Measurements from ENCODE around the gene NUBPL. TPM values are rescaled to one million over a fixed set of nuclear protein-coding genes. Genes with fewer than 3 reads are reported as not detected.

NUBPL gene
- polyA plus RNA-seq, 2 of the 4 experiments (the other 2 are of a cell fraction) = 7.6 to 14.1 TPM

DNA sequence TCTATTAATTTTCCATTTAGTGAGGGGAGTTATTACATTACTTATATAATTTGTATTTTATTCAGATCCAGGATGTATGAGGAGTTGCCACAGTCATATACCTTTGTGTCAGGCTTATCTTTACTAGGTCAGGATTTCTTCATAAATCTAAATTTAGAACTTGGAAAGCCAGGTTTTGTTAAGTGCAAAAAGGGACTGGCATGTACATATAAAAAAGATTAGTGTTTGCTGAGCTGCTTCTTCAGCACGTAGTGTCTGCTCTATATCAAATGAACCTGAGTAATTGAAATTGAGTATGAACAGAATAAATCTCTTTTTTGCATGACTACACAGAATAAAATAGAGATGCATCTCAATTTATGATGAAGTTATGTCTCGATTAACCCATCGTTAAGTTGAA is 157.4 kb downstream of the NUBPL start (continued):
- TF ChIP-seq ZSCAN20 (CRISPR knock-in tag; IDR thresholded peaks at IDR 0.05) (no peak), CBX8 (IDR thresholded peaks at IDR 0.05) (no peak), HOXB13 (CRISPR knock-in tag; IDR thresholded peaks at IDR 0.05; ENCODE audit: low read depth) (no peak), CBX2 (IDR thresholded peaks at IDR 0.05; ENCODE audit: borderline replicate concordance, low read depth) (no peak), KDM5A (IDR thresholded peaks at IDR 0.05) (no peak)
- TF ChIP-seq, protein P1, sequence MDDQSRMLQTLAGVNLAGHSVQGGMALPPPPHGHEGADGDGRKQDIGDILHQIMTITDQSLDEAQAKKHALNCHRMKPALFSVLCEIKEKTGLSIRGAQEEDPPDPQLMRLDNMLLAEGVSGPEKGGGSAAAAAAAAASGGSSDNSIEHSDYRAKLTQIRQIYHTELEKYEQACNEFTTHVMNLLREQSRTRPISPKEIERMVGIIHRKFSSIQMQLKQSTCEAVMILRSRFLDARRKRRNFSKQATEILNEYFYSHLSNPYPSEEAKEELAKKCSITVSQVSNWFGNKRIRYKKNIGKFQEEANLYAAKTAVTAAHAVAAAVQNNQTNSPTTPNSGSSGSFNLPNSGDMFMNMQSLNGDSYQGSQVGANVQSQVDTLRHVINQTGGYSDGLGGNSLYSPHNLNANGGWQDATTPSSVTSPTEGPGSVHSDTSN (IDR thresholded peaks at IDR 0.05) = no peak

DNA sequence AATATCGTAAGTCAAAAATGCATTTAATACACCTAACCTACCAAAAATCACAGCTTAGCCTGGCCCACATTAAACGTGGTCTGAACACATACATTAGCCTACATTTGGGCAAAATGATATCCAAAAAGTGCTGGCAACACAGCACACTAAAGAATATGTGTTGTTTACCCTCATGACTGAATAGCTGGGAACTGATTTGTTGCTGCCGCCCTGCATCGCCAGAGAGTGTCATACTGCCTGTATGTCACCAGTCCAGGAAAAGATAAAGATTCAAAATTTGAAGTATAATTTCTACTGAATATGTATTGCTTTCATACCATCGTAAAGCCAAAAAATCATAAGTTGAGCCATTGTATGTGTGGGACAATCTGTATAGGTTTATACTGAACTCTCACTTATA is 157.8 kb downstream of the NUBPL start:
- ChIA-PET CTCF (no interaction called here), POLR2A (no interaction called here)
- no peaks in the 10 kb centered on the region for H3K4me1 ChIP-seq
- no peak overlapping the region for H3K4me2 ChIP-seq
- DNase-seq (ENCODE audit: low read depth in 1 of 2, low spot score in 1 of 2) (no peak), ATAC-seq (no peak), FAIRE-seq (no peak)
- no peak overlapping the region for H3K27ac ChIP-seq
- TF ChIP-seq HDAC2 (IDR thresholded peaks at IDR 0.05) = no peak
- TF ChIP-seq RARB (CRISPR knock-in tag; IDR thresholded peaks at IDR 0.05) = no peak
- TF ChIP-seq ESRRA (IDR thresholded peaks at IDR 0.05; ENCODE audit: borderline replicate concordance, low read length) = no peak
- no peak for TF ChIP-seq POLR2A (IDR thresholded peaks at IDR 0.05; ENCODE audit: low read length)
- TF ChIP-seq FOSB (CRISPR knock-in tag; IDR thresholded peaks at IDR 0.05) = no peak
- no peak for TF ChIP-seq NFE2L2 (conservative IDR thresholded peaks at IDR 0.05; ENCODE audit: low read length)
- no peak for TF ChIP-seq ZNF302 (CRISPR knock-in tag; IDR thresholded peaks at IDR 0.05)
- TF ChIP-seq TFCP2L1 (CRISPR knock-in tag; IDR thresholded peaks at IDR 0.05) = no peak
- TF ChIP-seq, protein P2, sequence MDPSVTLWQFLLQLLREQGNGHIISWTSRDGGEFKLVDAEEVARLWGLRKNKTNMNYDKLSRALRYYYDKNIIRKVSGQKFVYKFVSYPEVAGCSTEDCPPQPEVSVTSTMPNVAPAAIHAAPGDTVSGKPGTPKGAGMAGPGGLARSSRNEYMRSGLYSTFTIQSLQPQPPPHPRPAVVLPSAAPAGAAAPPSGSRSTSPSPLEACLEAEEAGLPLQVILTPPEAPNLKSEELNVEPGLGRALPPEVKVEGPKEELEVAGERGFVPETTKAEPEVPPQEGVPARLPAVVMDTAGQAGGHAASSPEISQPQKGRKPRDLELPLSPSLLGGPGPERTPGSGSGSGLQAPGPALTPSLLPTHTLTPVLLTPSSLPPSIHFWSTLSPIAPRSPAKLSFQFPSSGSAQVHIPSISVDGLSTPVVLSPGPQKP (IDR thresholded peaks at IDR 0.05; ENCODE audit: low read depth, low read length) = no peak
- no peak overlapping the region for H3K4me3 ChIP-seq
- H3K9me3 ChIP-seq = no peaks in the 10 kb centered on the region
- 84% methylated on average over 5 of the region's 5 CpGs for WGBS (ENCODE audit: missing lambda C conversion rate)

DNA sequence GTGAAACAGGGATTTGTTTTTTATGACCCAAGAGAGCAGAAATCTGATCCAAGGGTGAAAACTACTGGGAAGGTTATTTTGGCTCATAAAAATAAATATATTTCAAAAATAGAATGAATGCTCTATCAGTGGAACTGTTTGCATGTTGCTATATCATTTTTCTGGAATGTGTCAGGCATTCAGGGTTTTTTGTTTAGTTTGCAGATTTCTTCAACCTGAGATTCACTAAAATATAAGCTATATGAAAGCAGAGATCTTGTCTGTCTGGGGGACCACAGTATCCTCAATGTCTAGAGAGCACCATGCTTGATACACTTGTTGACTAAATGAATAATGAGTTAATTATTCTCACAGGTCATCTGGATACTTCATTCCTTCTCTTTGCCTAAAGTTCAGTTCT is 165.1 kb downstream of the NUBPL start:
- Histone ChIP-seq H3K27ac (no peak overlapping the region), H3K4me1 (no peaks in the 10 kb centered on the region), H3K4me2 (no peak overlapping the region), H3K9me3 (peaks cover 4% of the 10 kb centered on the region; the same call in 1 of the 3 replicates), H3K4me3 (no peak overlapping the region)
- ChIA-PET POLR2A (no interaction called here), CTCF (interaction anchor here (1.0 kb wide), 1 partner anchor 10 kb away, joined by 3 read pairs; no protein-coding TSS in a partner anchor)
- no peak for ATAC-seq
- TF ChIP-seq MAFK (IDR thresholded peaks at IDR 0.05; ENCODE audit: partially characterized antibody) (no peak), RNF2 (IDR thresholded peaks at IDR 0.05; ENCODE audit: borderline replicate concordance, low read depth) (no peak), HEYL (CRISPR knock-in tag; IDR thresholded peaks at IDR 0.05) (no peak), TP53 (CRISPR knock-in tag; IDR thresholded peaks at IDR 0.05) (no peak), HOXB5 (CRISPR knock-in tag; IDR thresholded peaks at IDR 0.05) (no peak), NR3C1 (IDR thresholded peaks at IDR 0.05) (no peak), JUN (IDR thresholded peaks at IDR 0.05) (no peak), HDAC2 (IDR thresholded peaks at IDR 0.05) (no peak), HOXB13 (CRISPR knock-in tag; IDR thresholded peaks at IDR 0.05; ENCODE audit: low read depth) (no peak), GATA3 (IDR thresholded peaks at IDR 0.05; ENCODE audit: borderline replicate concordance) (no peak)
- TF ChIP-seq, protein P3, sequence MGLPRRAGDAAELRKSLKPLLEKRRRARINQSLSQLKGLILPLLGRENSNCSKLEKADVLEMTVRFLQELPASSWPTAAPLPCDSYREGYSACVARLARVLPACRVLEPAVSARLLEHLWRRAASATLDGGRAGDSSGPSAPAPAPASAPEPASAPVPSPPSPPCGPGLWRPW (IDR thresholded peaks at IDR 0.05) = no peak
- TF ChIP-seq, protein P4, sequence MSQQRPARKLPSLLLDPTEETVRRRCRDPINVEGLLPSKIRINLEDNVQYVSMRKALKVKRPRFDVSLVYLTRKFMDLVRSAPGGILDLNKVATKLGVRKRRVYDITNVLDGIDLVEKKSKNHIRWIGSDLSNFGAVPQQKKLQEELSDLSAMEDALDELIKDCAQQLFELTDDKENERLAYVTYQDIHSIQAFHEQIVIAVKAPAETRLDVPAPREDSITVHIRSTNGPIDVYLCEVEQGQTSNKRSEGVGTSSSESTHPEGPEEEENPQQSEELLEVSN (IDR thresholded peaks at IDR 0.05; ENCODE audit: borderline replicate concordance, low read depth) = no peak
- no peak for FAIRE-seq
- DNase-seq (ENCODE audit: low read depth in 1 of 2, low spot score in 1 of 2) = no peak

Measured in A549 (cell line).